ENCODE data around the gene MKNK1.

GRCh38 chr1:46563341-46563740, 40.7 kb downstream of the MKNK1 start:
- TF ChIP-seq, protein P1, sequence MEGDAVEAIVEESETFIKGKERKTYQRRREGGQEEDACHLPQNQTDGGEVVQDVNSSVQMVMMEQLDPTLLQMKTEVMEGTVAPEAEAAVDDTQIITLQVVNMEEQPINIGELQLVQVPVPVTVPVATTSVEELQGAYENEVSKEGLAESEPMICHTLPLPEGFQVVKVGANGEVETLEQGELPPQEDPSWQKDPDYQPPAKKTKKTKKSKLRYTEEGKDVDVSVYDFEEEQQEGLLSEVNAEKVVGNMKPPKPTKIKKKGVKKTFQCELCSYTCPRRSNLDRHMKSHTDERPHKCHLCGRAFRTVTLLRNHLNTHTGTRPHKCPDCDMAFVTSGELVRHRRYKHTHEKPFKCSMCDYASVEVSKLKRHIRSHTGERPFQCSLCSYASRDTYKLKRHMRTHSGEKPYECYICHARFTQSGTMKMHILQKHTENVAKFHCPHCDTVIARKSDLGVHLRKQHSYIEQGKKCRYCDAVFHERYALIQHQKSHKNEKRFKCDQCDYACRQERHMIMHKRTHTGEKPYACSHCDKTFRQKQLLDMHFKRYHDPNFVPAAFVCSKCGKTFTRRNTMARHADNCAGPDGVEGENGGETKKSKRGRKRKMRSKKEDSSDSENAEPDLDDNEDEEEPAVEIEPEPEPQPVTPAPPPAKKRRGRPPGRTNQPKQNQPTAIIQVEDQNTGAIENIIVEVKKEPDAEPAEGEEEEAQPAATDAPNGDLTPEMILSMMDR (IDR thresholded peaks at IDR 0.05; ENCODE audit: low read depth, low read length, poor library complexity, severe bottlenecking): no peak
- TF ChIP-seq EZH2phosphoT487 (IDR thresholded peaks at IDR 0.05; ENCODE audit: borderline replicate concordance, low read length): no peak

Data from DOHH2 (cell line).